VCaP (cell line): ENCODE results near the gene MLLT11.

Source experiments
- H3K27ac ChIP-seq: fragments of 450-650 bp; 2 replicates; pipeline ENCODE4 v1.5.1; 2017
- TF ChIP-seq, protein P1 (sequence below): fragments of 450-650 bp; conservative IDR thresholded peaks from 2 replicates; pipeline ENCODE4 v1.5.1; 2017; ENCODE audit warnings: mild to moderate bottlenecking, moderate library complexity

Gene MLLT11

DNA sequence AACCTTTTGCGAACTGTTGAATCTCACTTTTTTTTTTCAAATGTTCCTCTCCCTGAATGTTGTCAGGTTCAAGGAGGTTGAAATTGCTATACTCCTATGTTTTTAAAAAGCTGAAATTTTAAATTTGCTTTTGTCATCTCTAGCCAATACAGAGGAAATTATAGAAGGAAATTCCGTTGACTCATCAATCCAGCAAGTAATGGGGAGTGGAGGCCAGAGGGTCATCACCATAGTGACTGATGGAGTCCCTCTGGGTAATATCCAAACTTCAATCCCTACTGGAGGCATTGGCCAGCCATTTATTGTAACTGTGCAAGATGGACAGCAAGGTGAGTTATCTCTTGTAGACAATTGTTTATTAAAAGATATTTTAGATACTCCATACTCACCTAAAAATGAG lies 46.7 kb downstream of the MLLT11 start:
- no peak overlapping the region for H3K27ac ChIP-seq
- TF ChIP-seq, protein P1, sequence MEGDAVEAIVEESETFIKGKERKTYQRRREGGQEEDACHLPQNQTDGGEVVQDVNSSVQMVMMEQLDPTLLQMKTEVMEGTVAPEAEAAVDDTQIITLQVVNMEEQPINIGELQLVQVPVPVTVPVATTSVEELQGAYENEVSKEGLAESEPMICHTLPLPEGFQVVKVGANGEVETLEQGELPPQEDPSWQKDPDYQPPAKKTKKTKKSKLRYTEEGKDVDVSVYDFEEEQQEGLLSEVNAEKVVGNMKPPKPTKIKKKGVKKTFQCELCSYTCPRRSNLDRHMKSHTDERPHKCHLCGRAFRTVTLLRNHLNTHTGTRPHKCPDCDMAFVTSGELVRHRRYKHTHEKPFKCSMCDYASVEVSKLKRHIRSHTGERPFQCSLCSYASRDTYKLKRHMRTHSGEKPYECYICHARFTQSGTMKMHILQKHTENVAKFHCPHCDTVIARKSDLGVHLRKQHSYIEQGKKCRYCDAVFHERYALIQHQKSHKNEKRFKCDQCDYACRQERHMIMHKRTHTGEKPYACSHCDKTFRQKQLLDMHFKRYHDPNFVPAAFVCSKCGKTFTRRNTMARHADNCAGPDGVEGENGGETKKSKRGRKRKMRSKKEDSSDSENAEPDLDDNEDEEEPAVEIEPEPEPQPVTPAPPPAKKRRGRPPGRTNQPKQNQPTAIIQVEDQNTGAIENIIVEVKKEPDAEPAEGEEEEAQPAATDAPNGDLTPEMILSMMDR = no peak

DNA sequence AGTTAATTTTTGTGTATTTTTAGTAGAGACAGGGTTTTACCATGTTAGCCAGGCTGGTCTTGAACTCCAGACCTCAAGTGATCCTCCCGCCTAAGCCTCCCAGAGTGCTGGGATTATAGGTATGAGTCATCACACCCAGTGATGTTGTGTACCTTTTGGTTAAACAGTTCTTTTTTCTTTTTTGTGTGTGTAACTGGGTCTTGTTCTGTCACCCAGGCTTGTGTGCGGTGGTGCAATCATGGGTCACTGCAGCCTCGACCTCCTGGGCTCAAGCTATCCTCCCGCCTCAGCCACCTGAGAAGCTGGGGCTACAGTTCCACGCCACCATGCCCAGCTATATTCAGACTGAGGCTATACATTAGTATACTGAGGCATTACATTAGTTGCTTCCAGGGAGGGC lies 48.1 kb downstream of the MLLT11 start:
- TF ChIP-seq, protein P1 = no peak
- no peak overlapping the region for H3K27ac ChIP-seq

DNA sequence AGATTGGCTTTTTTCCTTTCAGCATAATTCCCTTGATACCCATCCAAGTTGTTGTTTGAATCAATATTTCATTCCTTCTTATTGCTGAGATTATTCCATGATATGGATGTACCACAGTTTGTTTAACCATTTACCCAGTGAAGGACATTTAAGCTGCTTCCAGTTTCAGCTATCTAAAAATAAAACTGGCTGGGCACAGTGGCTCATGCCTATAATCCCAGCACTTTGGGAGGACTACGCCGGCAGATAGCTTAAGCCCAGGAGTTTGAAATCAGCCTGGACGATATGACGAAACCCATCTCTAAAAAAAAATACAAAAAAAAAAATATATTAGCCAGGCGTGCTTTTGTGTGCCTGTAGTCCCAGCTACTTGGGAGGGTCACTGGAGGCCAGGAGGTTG lies 53.7 kb downstream of the MLLT11 start:
- TF ChIP-seq, protein P1 = no peak
- no peak overlapping the region for H3K27ac ChIP-seq
